HEK293 (cell line): ENCODE results near the gene SYT6.

Experiments used
- ATF2 ChIP-seq: fragments of 450-650 bp; formaldehyde crosslinking; IDR thresholded peaks from 2 replicates; pipeline ENCODE4 v1.5.1; 2016; ENCODE audit warnings: missing biosample characterization, missing genetic modification characterization, low read depth
- CTCF ChIP-seq: fragments of 450-650 bp; formaldehyde crosslinking; IDR thresholded peaks from 2 replicates; pipeline ENCODE4 v1.5.1; 2016; ENCODE audit warnings: missing biosample characterization, missing genetic modification characterization
- EGR2 ChIP-seq: fragments of 450-650 bp; formaldehyde crosslinking; IDR thresholded peaks from 2 replicates; pipeline ENCODE4 v1.5.1; 2016; ENCODE audit warnings: low read depth, missing biosample characterization, missing genetic modification characterization
- KLF8 ChIP-seq: fragments of 450-650 bp; formaldehyde crosslinking; IDR thresholded peaks from 2 replicates; pipeline ENCODE4 v1.5.1; 2016; ENCODE audit warnings: missing biosample characterization, missing genetic modification characterization
- REST ChIP-seq: fragments of 450-650 bp; formaldehyde crosslinking; IDR thresholded peaks from 2 replicates; pipeline ENCODE4 v1.5.1; 2016; ENCODE audit warnings: missing biosample characterization, missing genetic modification characterization
- YY1 ChIP-seq: fragments of 450-650 bp; formaldehyde crosslinking; IDR thresholded peaks from 2 replicates; pipeline ENCODE4 v1.5.1; 2018; ENCODE audit warnings: missing biosample characterization, missing genetic modification characterization
- ZBTB49 ChIP-seq: fragments of 450-650 bp; formaldehyde crosslinking; IDR thresholded peaks from 2 replicates; pipeline ENCODE4 v1.5.1; 2016; ENCODE audit warnings: missing biosample characterization, missing genetic modification characterization, low read depth
- ZNF341 ChIP-seq: fragments of 450-650 bp; formaldehyde crosslinking; IDR thresholded peaks from 2 replicates; pipeline ENCODE4; 2016; ENCODE audit warnings: low read depth, missing biosample characterization, missing genetic modification characterization
- ZNF658 ChIP-seq: fragments of 450-650 bp; formaldehyde crosslinking; IDR thresholded peaks from 2 replicates; pipeline ENCODE4; 2016; ENCODE audit warnings: missing biosample characterization, missing genetic modification characterization
- ZNF768 ChIP-seq: fragments of 450-650 bp; formaldehyde crosslinking; IDR thresholded peaks from 2 replicates; pipeline ENCODE4 v1.5.1; 2018; ENCODE audit warnings: missing biosample characterization, mild to moderate bottlenecking, missing genetic modification characterization
- ZSCAN18 ChIP-seq: fragments of 450-650 bp; formaldehyde crosslinking; IDR thresholded peaks from 2 replicates; pipeline ENCODE4 v1.5.1; 2016; ENCODE audit warnings: missing biosample characterization, missing genetic modification characterization

- TF ChIP-seq CTCF (tag by site-specific recombination) (no peak), KLF8 (tag by site-specific recombination) (no peak), ZSCAN18 (no peak), ATF2 (tag by site-specific recombination) (no peak), ZNF768 (tag by site-specific recombination) (no peak), ZNF341 (tag by site-specific recombination) (no peak), ZNF658 (tag by site-specific recombination) (no peak), EGR2 (tag by site-specific recombination) (peak; percentile 91), YY1 (tag by site-specific recombination) (no peak), REST (tag by site-specific recombination) (no peak), ZBTB49 (tag by site-specific recombination) (no peak)
Observed at GRCh38 chr1:114173680-114174079, 20.0 kb upstream of the SYT6 start.
